OCI-LY7 (cell line): Measurements from ENCODE around the gene CHCHD6. TPM values are rescaled to one million over a fixed set of nuclear protein-coding genes. Genes with fewer than 3 reads are reported as not detected.

Experiments
- BruUV-seq: library from RNA; stranded (reverse); fragments of 400-500 nt; replicated peaks from 2 replicates; lab custom pipeline; 2021; lab: Mats Ljungman, UMichigan
- CTCF ChIA-PET: fragments of 300-600 bp; sonication (Branson Sonifier 250); formaldehyde crosslinking; loops from one replicate; lab custom pipeline; 2022; ENCODE audit warnings: antibody characterized with exemption; ENCODE audit not compliant: unreplicated experiment; lab: Charles Lee
- POLR2A ChIA-PET: fragments of 300-600 bp; sonication (Branson Sonifier 250); formaldehyde crosslinking; loops from one replicate; lab custom pipeline; 2022; ENCODE audit warnings: antibody characterized with exemption; lab: Charles Lee
- DNase-seq: peaks from one replicate; pipeline ENCODE4 v3.0.0-alpha.2; 2015; ENCODE audit warnings: low spot score
- H2AFZ ChIP-seq: fragments of 200-600 bp; sonication (generic), shearing (Covaris generic); 2 replicates; pipeline ENCODE4 v1.6.1; 2014; ENCODE audit warnings: mild to moderate bottlenecking, antibody characterized with exemption, low read length, moderate library complexity
- H3K27ac ChIP-seq: fragments of 200-600 bp; sonication (generic); 2 replicates; pipeline ENCODE4 v1.5.1; 2014; ENCODE audit warnings: mixed run types, low read depth, mild to moderate bottlenecking, moderate library complexity, low read length, inconsistent platforms; ENCODE audit not compliant: poor library complexity, severe bottlenecking
- H3K36me3 ChIP-seq: fragments of 200-600 bp; sonication (generic); 2 replicates; pipeline ENCODE4 v1.6.1; 2014; ENCODE audit warnings: mild to moderate bottlenecking, antibody characterized with exemption, low read length, moderate library complexity, mixed read lengths; ENCODE audit not compliant: insufficient read depth
- H3K4me1 ChIP-seq: fragments of 200-600 bp; sonication (generic); 2 replicates; pipeline ENCODE4 v1.5.1; 2014; ENCODE audit warnings: mild to moderate bottlenecking, low read length; ENCODE audit not compliant: insufficient read depth, poor library complexity, severe bottlenecking
- H3K4me2 ChIP-seq: fragments of 200-600 bp; sonication (generic); 2 replicates; pipeline ENCODE4 v1.6.1; 2014; ENCODE audit warnings: mild to moderate bottlenecking, low read length
- H3K4me3 ChIP-seq: fragments of 200-600 bp; sonication (generic); 2 replicates; pipeline ENCODE4 v1.5.1; 2014; ENCODE audit warnings: mild to moderate bottlenecking, low read depth, low read length; ENCODE audit not compliant: poor library complexity, severe bottlenecking
- H3K79me2 ChIP-seq: fragments of 200-600 bp; sonication (generic); 2 replicates; pipeline ENCODE4 v1.6.1; 2016; ENCODE audit warnings: low read depth, mild to moderate bottlenecking, low read length, moderate library complexity, mixed read lengths; ENCODE audit not compliant: insufficient read depth
- H3K9me2 ChIP-seq: fragments of 200-600 bp; sonication (generic); 2 replicates; pipeline ENCODE4 v1.6.1; 2016; ENCODE audit warnings: mild to moderate bottlenecking, low read length, mixed read lengths; ENCODE audit not compliant: insufficient read depth
- H3K9me3 ChIP-seq: fragments of 200-600 bp; sonication (generic); 2 replicates; pipeline ENCODE4 v1.6.1; 2014; ENCODE audit warnings: mild to moderate bottlenecking, mixed run types, low read length, mixed read lengths
- H4K20me1 ChIP-seq: fragments of 200-600 bp; sonication (generic); 2 replicates; pipeline ENCODE4 v1.6.1; 2014; ENCODE audit warnings: mild to moderate bottlenecking, antibody characterized with exemption, low read length, moderate library complexity, mixed read lengths; ENCODE audit not compliant: insufficient read depth
- CTCF ChIP-seq: fragments of 200-600 bp; sonication (generic); conservative IDR thresholded peaks from 2 replicates; pipeline ENCODE4 v1.5.1; 2014; ENCODE audit warnings: mild to moderate bottlenecking, antibody characterized with exemption, low read length, moderate library complexity, mixed read lengths
- EZH2phosphoT487 ChIP-seq: fragments of 200-600 bp; sonication (generic); IDR thresholded peaks from 2 replicates; pipeline ENCODE4 v1.6.1; 2018; ENCODE audit warnings: low read depth, borderline replicate concordance, mild to moderate bottlenecking, mixed run types, antibody characterized with exemption, low read length, moderate library complexity, mixed read lengths
- intact Hi-C: fragments of 100-400 bp; cut with micrococcal nuclease; formaldehyde crosslinking; loops from one replicate; pipeline ENCODE4 v1.10.0; 2022; ENCODE audit not compliant: unreplicated experiment
- total RNA-seq, 2 experiments: library from RNA; depleted of rRNA in 1 of 2; stranded (reverse); fragments of >200 nt in 1 of 2; shearing (Covaris generic) in 1 of 2; gene quantifications; 2 replicates each; pipeline ENCODE4 v1.2.3, GENCODE V29; 2014 to 2022

Gene CHCHD6
- total RNA-seq, 2 experiments from 2014 or later = 14.7 to 21.2 TPM

- Histone ChIP-seq H3K79me2 (no peaks in the 10 kb centered on the region), H3K36me3 (no peaks in the 10 kb centered on the region), H3K4me3 (no peak overlapping the region), H2AFZ (no peak overlapping the region), H3K4me2 (no peak overlapping the region), H3K27ac (no peak overlapping the region), H3K9me2 (no peaks in the 10 kb centered on the region), H3K4me1 (no peaks in the 10 kb centered on the region), H3K9me3 (no peaks in the 10 kb centered on the region), H4K20me1 (no peaks in the 10 kb centered on the region)
- BruUV-seq = no TSS peak
- POLR2A ChIA-PET = no interaction called here
- intact Hi-C loops = no loop called here
- no peak for DNase-seq
- TF ChIP-seq EZH2phosphoT487 (no peak), CTCF (peak; percentile 46; the same call in 1 of the 2 replicates)
- CTCF ChIA-PET = no interaction called here
Measured at GRCh38 chr3:126664591-126665214, 39.3 kb upstream of the CHCHD6 start.

- Histone ChIP-seq H2AFZ (no peak overlapping the region), H3K9me3 (no peaks in the 10 kb centered on the region), H3K79me2 (no peaks in the 10 kb centered on the region), H3K27ac (no peak overlapping the region), H3K4me2 (no peak overlapping the region), H3K4me1 (no peaks in the 10 kb centered on the region), H3K4me3 (no peak overlapping the region), H3K9me2 (no peaks in the 10 kb centered on the region), H3K36me3 (no peaks in the 10 kb centered on the region), H4K20me1 (no peaks in the 10 kb centered on the region)
- no TSS peak for BruUV-seq
- CTCF ChIA-PET = no interaction called here
- intact Hi-C loops = no loop called here
- no peak for TF ChIP-seq EZH2phosphoT487
- TF ChIP-seq CTCF = no peak
- POLR2A ChIA-PET = no interaction called here
- no peak for DNase-seq
Measured at GRCh38 chr3:126665221-126665936, 38.7 kb upstream of the CHCHD6 start.
